Stimulated activated CD8-positive, alpha-beta memory T cell treated with anti-CD3 and anti-CD28 coated beads, Interleukin-4, amount 100 ng/mL, for 1 hour (primary cell): Measurements from ENCODE around the gene ARMC8.

ENCODE experiments used
- DNase-seq, 2 donors: peaks; one replicate each; pipeline ENCODE4 v3.0.0-alpha.2; 2020; ENCODE audit warnings: low read depth in 2 of 2, low spot score in 1 of 2

Gene ARMC8

DNA sequence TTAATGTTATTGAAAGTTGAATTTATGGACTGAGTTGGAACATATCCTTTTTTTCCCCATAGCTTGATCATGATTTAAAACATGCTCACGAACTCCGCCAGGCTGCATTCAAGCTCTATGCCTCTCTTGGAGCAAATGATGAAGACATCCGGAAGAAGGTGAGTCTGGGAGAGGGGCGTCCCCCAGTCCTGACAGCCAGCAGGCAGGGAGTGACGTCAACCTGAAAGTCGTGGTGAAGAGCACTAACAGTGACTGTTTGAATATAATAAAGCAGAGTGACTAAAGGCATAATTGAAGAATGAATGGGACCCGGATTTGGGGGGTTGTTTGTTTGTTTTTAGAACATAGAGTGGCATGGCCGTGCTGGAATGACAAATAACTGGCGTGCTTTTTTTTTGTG is 57.9 kb downstream of the ARMC8 start:
- DNase-seq, result no peak

DNA sequence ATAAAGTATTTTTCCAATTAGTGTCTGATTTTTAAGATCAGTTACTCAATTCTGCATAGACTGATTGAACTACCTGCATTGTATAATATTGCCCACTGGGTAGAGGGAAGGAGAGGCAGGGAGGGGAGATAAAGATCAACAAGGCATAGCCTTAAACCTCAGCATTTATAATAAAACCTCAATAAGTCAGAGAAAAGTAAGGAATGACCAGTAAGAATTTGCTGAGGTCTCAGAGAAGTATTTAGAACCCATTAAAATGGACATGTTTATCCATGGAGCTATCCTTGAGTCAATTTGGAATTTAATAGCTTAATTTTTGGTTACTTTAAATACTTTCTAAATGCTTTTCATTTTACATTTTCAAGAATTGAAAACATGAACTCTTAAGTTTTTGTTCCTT is 62.5 kb downstream of the ARMC8 start:
- no peak for DNase-seq

- no peak for DNase-seq
Measured at GRCh38 chr3:138253609-138254008, 66.5 kb downstream of the ARMC8 start.

GRCh38 chr3:138254216-138254615 is 67.1 kb downstream of the ARMC8 start:
- DNase-seq, result no peak

DNA sequence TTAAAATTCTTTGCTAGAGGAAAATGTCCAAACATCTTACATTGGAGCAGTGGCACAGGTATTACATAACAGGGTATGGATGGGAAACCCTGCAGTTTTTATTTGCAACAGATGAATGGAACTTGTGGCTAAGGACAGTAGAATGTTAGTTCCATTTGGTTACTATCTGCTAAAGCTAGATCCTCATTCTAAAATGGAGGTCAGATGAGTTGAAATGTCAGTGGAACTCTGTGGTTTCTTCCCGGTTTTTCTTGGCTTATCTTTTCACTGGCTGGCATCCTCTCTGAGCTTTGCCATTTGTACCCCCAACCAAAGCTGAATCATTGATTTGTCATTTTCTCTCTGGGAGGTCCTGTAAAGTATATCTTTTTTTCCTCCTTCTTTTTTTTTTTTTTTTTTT is 68.9 kb downstream of the ARMC8 start:
- DNase-seq, result no peak

DNA sequence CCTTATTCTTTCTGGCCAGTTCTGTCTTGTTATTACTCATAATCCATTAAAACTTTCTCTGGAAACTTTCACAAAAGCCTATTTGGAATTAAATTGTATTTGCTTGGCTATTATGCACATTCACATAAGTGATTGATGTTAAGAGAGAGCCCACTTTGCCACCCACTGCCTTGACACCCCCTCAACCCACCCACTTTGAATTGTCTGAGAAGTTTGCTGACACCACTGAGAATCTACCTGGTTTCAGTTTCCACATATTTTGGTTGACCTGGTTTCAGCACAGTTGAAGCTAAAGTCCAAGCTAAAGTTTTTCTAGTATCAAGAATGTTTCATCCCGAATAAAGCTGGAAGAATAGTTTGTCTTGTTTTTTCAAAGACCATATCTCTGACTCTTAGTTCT is 70.9 kb downstream of the ARMC8 start:
- DNase-seq, result no peak

- DNase-seq, result no peak
Measured at GRCh38 chr3:138259126-138259525, 72.0 kb downstream of the ARMC8 start.

- no peak for DNase-seq
Measured at GRCh38 chr3:138260611-138261010, 73.5 kb downstream of the ARMC8 start.

- no peak for DNase-seq
Measured at GRCh38 chr3:138263104-138263503, 76.0 kb downstream of the ARMC8 start.

DNA sequence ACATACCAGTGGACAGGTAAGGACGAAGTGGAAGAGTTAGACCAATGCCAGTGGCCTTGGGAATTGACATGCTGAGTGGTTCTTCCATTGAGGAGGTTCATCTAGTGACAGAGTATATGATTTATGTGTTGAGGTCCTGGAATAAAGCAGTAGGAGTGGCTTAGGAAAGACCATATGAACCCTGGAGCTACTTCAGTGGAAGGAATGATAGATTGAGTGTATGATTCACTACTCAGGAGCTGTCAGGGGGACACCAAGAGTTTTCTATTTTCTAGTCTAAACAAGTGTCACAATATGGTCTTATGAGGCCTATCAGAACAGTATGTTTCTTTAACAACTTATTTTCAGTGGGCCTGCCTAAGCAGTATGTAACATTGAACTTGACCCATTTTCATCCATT is 78.6 kb downstream of the ARMC8 start:
- no peak for DNase-seq

DNA sequence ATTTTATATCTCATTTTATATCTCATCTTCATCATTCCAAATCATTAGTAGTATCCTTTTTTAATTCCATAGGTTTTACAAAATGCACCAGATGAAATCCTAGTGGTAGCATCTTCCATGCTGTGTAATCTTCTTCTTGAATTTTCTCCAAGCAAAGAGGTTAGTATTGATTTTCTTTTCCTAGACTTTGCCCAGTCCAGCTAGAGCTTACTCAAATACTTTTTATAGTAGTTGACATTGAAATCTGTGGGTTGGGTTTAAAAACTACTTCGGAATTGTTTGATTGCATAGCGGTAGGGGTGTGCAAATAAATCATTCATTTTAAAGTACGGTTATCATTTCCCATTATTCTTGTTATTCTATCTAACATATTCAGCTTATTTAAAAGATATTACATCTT is 80.0 kb downstream of the ARMC8 start:
- no peak for DNase-seq

DNA sequence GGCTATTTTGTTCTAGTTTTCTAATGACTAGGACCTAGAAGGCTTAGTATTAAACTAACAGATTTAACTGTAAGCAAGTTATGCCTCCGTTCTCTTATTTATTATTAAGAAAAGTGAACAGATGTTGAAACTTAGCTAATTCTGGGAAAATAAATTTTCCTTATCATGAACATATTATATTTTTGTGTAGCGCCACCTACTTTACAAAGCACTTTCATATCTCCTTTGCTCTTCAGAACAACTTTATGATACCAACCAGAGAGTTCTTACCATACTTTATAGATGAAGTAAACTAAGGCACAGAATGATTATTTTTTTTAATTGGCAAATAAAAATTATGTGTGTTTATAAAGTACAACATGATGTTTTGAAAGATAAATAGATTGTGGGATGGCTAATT is 83.1 kb downstream of the ARMC8 start:
- no peak for DNase-seq

DNA sequence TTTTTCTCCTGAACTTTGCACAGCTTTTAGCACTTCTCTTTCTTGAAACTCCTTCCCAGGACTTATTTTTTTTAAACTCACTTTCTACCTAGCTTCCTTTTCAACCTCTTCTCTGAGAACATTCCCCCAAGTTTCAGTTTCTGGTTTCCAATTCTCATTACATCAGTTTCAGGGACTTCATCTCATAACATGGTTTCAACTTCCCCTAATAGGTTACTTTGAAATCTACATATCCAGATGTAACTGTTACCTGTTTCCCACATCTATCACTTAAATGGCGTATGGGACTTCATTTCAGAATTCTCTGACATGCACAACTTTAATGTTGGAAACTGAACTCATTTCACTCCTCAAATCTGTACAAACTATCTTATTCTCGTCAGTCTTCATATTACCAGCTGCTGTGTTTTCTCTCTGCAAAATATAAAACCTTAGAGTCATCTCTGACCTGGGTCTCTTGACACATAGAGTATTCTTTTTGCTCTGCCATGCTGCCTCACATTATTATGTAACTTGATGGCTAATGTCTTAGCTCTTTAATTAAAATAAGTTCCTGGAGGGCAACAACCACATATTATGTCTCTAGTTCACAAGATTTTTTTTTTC is 84.2 kb downstream of the ARMC8 start:
- no peak for DNase-seq

DNA sequence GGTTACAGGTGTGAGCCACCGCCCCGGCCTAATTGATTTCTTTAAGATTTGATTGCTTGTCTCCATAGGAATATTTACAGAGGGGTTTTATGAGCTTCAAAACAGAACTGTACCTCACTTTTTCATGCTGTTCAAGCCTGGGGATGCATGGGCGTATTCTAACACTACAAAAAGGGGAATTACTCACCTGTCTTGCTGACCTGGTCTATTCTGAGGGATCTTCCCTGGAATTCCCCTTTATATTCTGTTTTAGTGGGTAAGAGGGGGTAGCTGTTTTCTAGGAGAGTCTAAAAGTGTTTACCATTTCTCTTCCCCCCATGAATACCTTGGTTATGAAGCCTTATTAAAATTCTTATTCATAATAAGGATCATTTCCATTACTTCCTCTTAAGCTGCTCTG is 94.5 kb downstream of the ARMC8 start:
- DNase-seq, result no peak

GRCh38 chr3:138282836-138283235 is 95.7 kb downstream of the ARMC8 start:
- DNase-seq, result no peak

- no peak for DNase-seq
Measured at GRCh38 chr3:138284079-138284478, 97.0 kb downstream of the ARMC8 start.

DNA sequence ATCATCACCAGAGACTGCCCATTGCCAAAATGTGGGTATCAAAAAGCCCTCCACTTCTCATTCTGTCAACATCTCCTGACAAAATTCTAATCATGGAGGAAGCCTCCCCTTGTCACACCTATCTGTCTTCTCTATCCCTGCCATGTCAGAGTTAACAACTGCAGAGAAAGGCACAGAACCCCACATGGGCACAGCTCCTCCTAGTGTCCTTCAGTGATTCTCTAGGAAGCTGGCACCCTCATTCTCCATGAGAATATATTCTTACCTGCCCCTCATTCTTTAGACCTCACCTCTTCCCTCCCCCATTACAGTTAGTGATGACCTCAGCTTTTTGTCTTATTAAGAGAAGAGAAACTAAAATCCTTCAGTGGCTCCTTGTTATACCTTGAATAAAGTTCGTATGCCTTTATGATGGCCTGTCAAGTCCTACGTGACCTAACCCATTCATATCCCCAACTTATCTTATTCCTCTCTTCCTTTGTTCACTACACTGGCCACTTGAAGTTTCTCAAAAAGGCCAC is 97.9 kb downstream of the ARMC8 start:
- no peak for DNase-seq

- DNase-seq, result no peak
Measured at GRCh38 chr3:138289260-138289659, 102.2 kb downstream of the ARMC8 start.

DNA sequence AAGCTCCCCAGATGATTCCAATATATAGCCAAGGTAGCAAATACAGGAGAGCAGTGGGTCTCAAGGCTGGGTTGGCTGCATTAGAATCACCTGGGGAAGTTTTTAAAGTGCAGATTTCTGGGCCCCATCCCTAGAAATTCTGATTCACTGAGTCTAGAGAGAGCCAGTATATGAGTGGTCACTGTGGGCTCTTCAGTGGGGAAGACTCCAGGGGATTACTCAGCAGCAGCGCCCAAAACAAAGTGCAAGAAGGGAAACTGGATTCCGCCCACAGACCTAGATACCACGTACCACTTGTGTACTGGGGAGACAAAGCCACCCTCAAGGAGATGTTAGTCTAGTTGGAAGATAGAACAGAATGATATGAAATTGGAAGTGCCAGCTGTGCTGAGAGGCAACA is 102.6 kb downstream of the ARMC8 start:
- DNase-seq, result no peak

- DNase-seq, result no peak
Measured at GRCh38 chr3:138296639-138297038, 109.5 kb downstream of the ARMC8 start.

DNA sequence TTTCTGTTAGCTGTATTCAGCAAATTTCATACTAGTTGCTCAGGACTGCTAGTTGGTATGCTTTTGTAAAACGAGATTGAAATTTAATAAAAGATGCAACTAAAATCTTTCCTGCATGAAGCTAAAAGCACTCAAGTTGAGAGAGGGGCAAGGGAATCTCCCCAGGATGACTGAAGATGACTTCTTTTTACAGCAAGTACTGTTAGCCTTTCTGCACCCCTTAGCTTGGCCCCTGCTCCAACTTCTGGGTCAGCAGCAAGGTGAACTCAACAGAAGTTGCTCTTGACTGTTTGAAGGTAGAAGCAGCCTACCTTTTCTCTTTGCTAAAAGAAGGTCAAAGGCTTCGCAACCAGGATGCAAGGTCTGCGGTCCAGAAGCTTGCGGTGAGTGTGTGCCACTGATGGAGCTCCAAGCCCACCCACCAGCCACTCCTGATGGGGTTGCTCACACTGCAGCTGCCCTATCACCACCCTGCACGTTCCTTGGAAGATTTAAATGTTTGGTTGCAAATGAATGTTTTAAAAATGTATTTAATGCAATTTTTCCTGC is 110.0 kb downstream of the ARMC8 start:
- no peak for DNase-seq

DNA sequence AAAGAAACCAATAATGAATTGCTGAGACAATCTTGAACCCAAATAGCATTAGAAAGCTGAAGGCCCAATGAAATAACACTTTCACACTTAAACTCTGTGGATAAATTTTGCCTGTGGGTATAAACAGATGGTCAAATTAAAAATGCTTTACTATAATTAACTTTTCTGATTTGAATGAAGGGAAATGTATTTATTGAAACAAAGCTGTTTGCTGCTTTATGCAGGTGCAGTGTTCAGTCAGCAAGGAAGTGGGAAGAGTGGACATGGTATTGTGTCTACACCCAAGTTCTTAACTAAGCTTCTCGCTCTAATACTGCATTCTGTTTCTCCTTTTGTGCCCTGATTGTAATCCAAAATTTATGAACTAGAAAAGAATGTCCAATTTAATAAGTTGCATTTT is 110.8 kb downstream of the ARMC8 start:
- no peak for DNase-seq

GRCh38 chr3:138300647-138301046 is 113.5 kb downstream of the ARMC8 start:
- no peak for DNase-seq
